ENCODE measurements around the gene CEP170. TPM values are rescaled to one million over a fixed set of nuclear protein-coding genes. Genes with fewer than 3 reads are reported as not detected.
A peak's percentile ranks its signal among the peaks of the same experiment; 100 is the strongest.

The CEP170 gene
- polyA plus RNA-seq, 1 experiment: 108 TPM

GRCh38 chr1:243293941-243294722 is 39.1 kb upstream of the CEP170 start:
- no peak for TF ChIP-seq CTCF (IDR thresholded peaks at IDR 0.05; ENCODE audit: low read depth, low read length)
- H3K27ac ChIP-seq (ENCODE audit: low read depth, low read length): no peak overlapping the region
- ChIA-PET POLR2A (no interaction called here), CTCF (no interaction called here)
- no peak overlapping the region for H3K4me3 ChIP-seq (ENCODE audit: low read depth, low read length)
- no peak for DNase-seq (ENCODE audit: low read depth, low spot score)
- H3K9me3 ChIP-seq (ENCODE audit: control insufficient read depth, insufficient read depth, low read length): peaks cover 2% of the 10 kb centered on the region; the same call in 1 of the 2 replicates
- H3K27me3 ChIP-seq (ENCODE audit: control insufficient read depth, insufficient read depth, low read length): no peaks in the 10 kb centered on the region

- Histone ChIP-seq H3K27me3 (ENCODE audit: control insufficient read depth, insufficient read depth, low read length) (no peaks in the 10 kb centered on the region), H3K4me3 (ENCODE audit: low read depth, low read length) (no peak overlapping the region), H3K9me3 (ENCODE audit: control insufficient read depth, insufficient read depth, low read length) (peaks cover 2% of the 10 kb centered on the region; the same call in 1 of the 2 replicates), H3K27ac (ENCODE audit: low read depth, low read length) (no peak overlapping the region)
- ChIA-PET CTCF (no interaction called here), POLR2A (no interaction called here)
- no peak for TF ChIP-seq CTCF (IDR thresholded peaks at IDR 0.05; ENCODE audit: low read depth, low read length)
- no peak for DNase-seq (ENCODE audit: low read depth, low spot score)
Measured at GRCh38 chr1:243292117-243292516, 37.0 kb upstream of the CEP170 start.

GRCh38 chr1:243291292-243291691 is 36.2 kb upstream of the CEP170 start:
- H3K4me3 ChIP-seq (ENCODE audit: low read depth, low read length): no peak overlapping the region
- CTCF ChIA-PET: no interaction called here
- H3K27ac ChIP-seq (ENCODE audit: low read depth, low read length): no peak overlapping the region
- no peak for DNase-seq (ENCODE audit: low read depth, low spot score)
- POLR2A ChIA-PET: no interaction called here
- no peaks in the 10 kb centered on the region for H3K27me3 ChIP-seq (ENCODE audit: control insufficient read depth, insufficient read depth, low read length)
- no peak for TF ChIP-seq CTCF (IDR thresholded peaks at IDR 0.05; ENCODE audit: low read depth, low read length)
- peaks cover 2% of the 10 kb centered on the region; the same call in 1 of the 2 replicates for H3K9me3 ChIP-seq (ENCODE audit: control insufficient read depth, insufficient read depth, low read length)

GRCh38 chr1:243288062-243288461 is 33.0 kb upstream of the CEP170 start:
- no peak for TF ChIP-seq CTCF (IDR thresholded peaks at IDR 0.05; ENCODE audit: low read depth, low read length)
- H3K4me3 ChIP-seq (ENCODE audit: low read depth, low read length): no peak overlapping the region
- no peak overlapping the region for H3K27ac ChIP-seq (ENCODE audit: low read depth, low read length)
- no peak for DNase-seq (ENCODE audit: low read depth, low spot score)
- H3K27me3 ChIP-seq (ENCODE audit: control insufficient read depth, insufficient read depth, low read length): no peaks in the 10 kb centered on the region
- CTCF ChIA-PET: interaction anchor here (0.6 to 0.7 kb wide), 2 partner anchors 10 to 1312 kb away, joined by 3 to 4 read pairs; no protein-coding TSS in a partner anchor
- POLR2A ChIA-PET: no interaction called here
- H3K9me3 ChIP-seq (ENCODE audit: control insufficient read depth, insufficient read depth, low read length): no peaks in the 10 kb centered on the region

GRCh38 chr1:243287652-243288051 is 32.6 kb upstream of the CEP170 start:
- no peaks in the 10 kb centered on the region for H3K27me3 ChIP-seq (ENCODE audit: control insufficient read depth, insufficient read depth, low read length)
- ChIA-PET CTCF (interaction anchor here (0.7 kb wide), 1 partner anchor 10 kb away, joined by 4 read pairs; no protein-coding TSS in a partner anchor), POLR2A (interaction anchor here (1.0 kb wide), 1 partner anchor 33 kb away, joined by 4 read pairs; the partner anchor contains the start of genes CEP170 and SDCCAG8)
- peak; percentile 37 for DNase-seq (ENCODE audit: low read depth, low spot score)
- H3K4me3 ChIP-seq (ENCODE audit: low read depth, low read length): no peak overlapping the region
- H3K9me3 ChIP-seq (ENCODE audit: control insufficient read depth, insufficient read depth, low read length): no peaks in the 10 kb centered on the region; the same call in 1 of the 2 replicates
- H3K27ac ChIP-seq (ENCODE audit: low read depth, low read length): no peak overlapping the region
- TF ChIP-seq CTCF (IDR thresholded peaks at IDR 0.05; ENCODE audit: low read depth, low read length): no peak
